GM18508 (cell line): ENCODE results near the gene SLC19A1.

Experiments
- ATAC-seq: cut with Tn5 transposase; IDR thresholded peaks from one replicate; pipeline ENCODE4 v1.9.1; 2021; ENCODE audit warnings: moderate number of reproducible peaks; ENCODE audit not compliant: insufficient read depth, unreplicated experiment

SLC19A1 gene

DNA sequence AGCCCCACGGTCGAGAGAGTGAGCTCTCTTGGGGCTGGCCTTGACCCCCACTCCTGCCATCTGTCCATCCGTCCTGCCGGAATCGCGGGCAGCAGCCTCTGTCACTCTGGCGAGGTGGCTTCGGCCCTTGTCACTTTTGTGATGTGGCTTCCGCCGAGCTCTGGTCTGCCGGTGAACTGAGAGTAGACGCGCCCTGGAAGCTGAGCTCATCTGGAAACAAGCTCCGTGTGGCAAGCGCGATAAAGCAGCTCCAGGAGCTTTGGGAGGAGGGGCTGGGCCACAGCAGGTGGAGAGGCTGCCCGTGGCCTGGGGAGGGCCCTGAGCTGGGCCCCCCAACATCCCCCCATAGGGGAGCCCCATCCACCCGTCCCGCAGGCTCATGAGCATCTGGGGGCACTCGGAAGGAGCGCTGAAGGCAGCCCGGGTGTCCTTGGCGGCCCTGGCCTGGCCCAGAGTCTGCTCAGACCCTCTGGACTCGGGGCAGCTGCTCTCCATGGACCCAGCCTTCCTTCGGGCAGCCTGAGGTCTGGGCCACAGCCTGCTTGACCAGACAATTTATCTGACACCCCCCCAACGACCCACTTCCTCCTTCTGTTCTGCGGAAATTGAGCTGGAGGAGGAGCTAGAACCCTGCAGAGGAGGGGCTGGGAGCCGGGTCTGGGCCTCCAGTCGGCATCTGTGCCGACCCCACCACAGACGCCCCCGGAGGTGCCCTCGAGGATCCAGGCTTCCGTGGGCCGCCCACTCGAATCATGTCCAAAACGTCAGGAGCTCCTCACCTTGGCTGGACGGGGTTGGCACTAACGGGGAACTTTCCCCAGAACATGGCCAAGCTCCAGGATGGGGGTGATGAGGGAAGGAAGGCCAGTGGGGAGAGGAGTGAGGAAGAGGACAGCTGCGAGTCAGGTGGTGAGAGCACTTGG lies 59.1 kb downstream of the SLC19A1 start:
- no peak for ATAC-seq

DNA sequence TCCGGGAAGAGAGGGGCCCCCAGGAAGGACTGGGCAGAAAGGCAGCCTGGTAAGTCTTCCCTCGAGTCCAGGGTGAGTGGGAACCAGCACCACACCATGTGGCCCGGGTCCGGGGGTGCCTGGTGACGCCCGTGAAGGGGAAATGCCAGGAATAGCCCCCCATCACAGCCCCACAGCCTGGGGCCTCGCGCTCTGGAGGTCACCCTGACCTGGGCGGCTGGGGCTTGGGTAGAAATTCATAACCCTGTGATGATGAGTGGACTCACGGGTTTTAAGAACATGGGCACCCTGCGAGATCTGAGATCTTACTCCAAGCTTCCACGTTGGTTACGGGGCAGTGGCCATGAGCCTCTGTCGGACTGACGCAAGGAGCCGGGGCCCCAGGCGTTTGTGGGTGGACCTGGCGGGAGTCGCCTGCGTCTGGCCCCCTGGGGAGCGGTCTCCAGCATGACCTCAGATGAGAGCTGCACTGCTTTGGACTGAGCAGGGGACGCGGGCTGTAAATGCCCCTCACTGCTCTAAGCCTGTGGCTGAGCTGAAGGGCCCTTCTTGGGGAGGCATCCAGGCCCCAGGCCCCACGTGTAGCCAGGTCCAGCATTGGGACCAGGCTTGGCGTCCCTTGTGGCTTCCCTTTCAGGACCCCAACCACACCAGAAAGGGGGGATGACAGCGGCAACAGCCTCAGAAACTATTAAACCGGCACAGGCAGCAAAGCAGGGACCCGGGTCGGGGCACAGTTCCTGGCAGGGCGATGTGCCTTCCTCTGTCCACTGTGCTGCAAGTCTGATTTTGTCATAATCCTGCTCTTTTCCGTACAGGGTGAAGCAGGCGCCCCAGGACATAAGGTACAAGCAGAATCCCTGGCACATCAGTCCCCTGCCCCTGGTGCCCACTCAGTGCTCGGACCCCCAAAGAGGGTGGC lies 60.0 kb downstream of the SLC19A1 start:
- ATAC-seq, result no peak

DNA sequence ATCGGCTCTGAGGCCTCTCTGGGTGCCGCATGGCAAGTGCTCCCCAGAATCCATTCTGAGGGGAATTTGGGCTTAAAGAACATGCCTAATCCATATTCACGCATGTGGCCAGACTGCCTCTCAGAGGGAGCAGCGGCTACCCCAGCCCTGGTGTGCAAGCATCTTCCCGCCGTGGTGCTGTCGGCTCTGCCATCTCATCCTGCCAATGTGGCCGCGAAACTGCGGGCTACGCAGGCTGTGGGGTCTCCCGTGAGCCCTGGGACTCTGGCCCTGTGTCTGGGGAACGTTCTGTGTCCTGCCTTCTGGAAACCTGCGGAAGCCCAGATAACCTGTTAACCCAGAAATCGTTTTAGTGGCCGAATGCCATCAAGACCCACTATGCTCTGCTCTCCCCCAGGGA lies 60.7 kb downstream of the SLC19A1 start:
- ATAC-seq, result no peak

DNA sequence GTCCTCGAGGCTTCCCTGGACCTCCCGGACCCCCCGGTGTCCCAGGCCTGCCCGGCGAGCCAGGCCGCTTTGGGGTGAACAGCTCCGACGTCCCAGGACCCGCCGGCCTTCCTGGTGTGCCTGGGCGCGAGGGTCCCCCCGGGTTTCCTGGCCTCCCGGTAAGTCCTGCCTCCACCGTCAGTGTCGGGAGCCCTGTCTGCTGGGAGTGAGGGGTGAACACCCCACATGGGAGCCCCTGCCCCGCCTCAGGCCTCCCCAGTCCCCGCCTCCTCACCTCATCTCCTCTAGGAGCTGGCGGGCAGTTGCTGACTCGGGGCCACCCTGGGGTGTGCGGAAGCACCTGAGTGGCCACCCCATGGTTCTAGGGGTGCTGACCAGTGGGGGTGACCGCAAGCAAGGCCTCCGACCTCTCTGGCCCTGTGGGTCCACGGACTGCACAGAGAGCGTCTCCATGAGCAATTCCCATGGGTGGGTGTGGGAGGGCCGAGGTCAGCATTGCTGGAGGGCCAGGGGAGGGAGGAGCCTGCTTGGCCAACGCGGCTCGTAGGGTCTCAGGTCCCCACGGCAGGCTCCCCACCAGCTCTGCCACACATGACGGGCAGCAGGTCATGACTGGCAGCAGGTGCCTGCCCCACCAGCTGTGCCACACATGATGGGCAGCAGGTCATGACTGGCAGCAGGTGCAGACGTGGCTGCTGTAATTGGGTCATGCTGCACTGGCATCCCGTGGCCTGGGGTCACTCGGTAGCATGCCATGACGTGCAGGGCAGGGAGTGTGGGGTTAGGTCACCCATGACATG lies 61.3 kb downstream of the SLC19A1 start:
- no peak for ATAC-seq

DNA sequence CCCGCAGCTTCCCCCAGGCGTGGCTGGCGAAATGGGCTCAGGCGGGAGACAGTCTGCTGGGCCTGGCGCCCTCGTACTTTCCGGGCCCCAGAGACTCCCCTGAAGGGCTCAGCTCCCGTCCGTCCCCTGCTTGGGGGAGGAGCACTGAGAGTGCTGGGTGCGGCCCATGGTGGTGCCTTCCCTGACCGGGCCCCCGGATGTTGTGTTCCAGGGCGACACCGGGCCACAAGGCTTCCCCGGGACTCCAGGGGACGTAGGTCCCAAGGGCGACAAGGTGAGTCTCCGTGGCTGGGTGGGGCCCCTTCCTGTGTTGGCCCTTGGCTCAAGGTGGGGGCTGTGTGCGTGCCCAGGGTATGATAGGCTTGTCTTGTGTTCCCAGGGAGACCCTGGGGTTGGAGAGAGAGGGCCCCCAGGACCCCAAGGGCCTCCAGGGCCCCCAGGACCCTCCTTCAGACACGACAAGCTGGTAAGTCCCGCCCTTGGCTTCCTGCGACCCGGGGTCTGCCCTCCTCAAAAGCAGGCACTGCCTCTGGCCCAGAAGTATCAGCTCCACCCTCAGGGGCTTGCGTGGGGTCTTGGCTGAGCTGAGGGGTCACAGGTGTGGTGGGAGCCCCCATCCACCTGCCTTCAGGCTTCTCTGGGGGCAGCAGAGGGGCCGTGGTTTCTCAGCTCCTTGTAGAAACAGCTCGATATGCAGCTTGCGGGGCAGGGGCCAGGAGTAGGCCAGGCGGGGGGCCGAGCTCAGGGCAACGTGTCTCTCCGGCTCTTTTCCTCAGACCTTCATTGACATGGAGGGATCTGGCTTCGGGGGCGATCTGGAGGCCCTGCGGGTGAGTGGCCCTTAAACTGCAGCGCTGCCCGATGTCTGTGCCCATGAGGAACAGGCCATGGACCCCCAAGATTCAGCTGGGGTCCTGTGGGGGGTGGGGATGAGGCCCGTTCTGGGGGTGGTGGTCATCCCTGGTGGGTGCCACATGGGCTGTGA lies 62.3 kb downstream of the SLC19A1 start:
- ATAC-seq, result no peak

DNA sequence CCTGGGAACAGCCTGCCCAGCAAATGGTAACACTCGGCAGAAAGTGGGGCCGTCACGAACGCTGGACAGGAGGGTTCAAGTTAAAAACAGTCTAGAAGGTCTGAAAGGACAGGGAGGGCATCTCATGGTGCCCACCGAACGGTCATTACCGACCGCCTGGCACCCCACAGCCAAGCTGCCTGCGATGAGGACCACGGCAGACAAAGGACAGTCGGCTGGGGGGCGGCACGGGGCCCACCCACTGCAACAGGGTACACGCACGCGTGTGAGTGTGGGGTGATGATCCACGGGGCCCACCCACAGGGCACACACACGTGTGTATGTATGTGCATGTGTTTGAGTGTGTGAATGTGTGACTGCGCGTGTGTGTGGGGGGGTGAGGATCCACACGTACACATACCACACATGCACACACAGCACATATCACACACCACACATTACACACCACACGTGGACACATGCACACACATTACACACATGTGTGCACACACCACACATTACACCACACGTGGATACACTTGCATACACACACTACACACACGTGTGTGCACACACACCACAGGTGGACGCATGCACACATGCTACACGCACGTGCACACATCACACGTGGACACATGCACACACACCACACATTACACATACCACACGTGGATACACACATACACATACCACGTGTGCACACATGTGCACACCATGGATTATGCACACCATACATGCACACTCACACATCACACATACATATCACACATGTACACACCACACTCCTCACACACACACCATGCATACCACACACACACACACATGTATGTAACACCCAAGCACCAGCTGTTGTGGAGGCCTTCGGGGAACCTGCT lies 63.2 kb downstream of the SLC19A1 start:
- ATAC-seq, result no peak

DNA sequence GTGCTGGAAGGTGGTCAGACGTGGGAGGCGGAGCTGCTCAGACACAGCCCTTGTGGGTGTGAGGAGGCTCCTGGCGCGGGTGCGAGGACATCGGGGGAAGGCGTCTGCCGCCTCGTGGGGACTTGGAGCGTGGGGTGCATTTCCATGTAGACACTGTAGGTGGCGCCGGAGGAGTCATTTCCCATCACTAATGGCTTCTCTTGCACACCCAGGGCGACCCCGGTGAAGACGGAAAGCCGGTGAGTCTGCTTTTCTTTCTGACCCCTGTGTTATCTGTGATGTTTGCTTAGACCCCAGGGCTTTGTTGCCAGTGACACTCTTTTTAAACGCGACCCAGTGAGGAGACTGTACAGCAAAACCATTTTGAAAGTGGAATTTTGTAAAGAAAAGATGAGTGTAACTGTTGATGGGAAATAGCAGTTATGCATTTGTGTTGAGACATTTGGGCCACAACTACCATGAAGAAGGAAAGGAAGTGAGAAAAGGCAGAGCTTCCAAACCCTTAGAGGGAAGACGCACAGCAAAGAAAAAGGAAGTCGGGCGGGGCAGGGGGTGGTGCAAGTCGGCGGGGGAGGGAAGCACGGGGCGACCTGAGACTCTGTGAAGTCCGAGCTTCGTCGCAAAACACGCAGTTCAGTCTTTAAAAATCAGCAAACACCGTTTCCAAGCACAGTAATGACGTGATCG lies 64.0 kb downstream of the SLC19A1 start:
- ATAC-seq, result no peak

DNA sequence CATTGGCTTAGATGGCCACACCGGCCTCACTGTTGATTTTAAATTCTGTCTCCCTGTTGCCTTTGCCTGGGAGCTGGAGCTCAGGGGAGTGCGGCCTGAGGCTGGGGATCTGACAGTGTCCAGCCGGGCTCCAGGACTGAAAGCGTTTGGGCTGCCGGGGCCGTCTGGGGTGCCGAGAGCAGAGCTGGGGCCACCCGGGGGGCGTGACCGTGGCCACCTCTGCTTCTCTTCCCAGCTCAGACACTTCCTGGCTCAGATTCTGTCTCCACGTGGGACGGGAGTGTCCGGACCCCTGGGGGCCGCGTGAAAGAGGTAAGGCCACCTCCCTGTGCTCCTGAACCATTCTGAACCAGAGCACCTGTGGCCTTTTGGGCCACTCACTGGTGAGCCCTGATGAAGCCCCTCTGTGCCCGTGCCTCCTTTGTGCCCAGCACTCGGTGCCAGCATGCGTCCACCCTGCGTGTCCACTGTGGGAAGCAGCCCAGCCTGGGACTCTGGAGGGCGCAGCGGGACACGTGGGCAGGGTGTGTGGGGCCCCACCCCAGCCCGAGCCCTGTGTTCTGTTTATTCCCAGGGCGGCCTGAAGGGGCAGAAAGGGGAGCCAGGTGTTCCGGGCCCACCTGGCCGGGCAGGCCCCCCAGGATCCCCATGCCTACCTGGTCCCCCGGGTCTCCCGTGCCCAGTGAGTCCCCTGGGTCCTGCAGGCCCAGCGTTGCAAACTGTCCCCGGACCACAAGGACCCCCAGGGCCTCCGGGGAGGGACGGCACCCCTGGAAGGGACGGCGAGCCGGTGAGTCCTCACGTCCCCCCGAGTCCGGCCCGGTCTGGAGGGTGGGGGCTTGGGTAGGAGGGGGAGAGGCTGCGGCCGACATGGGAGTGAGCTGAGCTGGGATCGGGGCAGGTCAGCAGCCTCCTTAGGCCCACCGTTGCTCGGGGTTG lies 64.8 kb downstream of the SLC19A1 start:
- no peak for ATAC-seq

DNA sequence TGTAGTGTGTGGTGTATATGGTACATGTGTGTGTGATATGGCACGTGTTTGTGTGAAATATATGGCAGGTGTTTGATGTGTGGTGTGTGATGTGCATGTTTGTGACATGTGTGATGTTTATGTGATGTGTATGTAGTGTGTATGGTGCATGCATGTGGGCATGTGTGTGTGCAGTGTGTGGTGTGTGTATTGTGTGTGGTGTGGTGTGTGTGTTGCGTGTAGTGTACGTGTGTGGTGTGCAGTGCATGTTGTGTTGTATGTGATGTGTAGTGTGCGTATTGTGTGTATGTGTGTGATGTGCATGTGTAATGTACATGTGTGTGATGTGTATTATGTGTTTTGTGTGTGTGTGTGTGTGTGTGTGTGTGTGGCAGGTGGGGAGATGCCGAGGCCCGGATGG lies 65.7 kb downstream of the SLC19A1 start:
- ATAC-seq, result no peak

DNA sequence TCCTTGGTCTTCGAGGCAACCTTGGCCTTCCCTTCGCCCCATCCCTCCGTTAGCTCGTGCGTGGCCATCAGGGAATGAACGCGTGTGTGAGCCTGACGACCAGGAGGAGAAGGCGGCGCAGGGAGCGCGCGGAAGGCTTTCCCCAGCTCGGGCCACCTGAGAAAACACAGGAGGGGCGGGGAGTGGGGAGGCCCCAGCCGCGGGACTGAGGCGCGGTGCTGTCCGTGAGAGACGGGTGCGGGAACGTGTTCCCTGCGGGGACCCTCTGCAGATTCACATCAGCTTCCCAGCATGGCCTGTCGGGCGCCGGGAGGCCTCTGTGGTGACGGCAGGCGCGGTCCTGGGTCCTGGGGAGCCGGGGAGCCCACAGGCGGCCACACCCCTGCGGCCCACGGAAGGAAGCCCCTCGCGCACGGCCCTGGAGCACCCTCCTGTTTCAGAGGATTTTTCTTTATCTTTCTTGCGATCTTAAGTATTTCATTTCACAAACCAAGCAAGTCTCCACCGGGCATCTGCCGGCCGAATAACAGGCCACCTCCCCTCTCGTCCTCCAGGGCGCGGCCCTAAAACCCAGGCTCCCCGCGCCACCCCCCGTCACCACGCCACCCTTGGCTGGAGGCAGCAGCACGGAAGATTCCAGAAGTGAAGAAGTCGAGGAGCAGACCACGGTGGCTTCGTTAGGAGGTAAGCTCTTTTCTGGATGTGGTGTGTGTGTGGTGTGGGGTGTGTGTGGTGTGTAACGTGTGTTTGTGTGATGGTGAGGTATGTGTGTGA lies 66.3 kb downstream of the SLC19A1 start:
- no peak for ATAC-seq

DNA sequence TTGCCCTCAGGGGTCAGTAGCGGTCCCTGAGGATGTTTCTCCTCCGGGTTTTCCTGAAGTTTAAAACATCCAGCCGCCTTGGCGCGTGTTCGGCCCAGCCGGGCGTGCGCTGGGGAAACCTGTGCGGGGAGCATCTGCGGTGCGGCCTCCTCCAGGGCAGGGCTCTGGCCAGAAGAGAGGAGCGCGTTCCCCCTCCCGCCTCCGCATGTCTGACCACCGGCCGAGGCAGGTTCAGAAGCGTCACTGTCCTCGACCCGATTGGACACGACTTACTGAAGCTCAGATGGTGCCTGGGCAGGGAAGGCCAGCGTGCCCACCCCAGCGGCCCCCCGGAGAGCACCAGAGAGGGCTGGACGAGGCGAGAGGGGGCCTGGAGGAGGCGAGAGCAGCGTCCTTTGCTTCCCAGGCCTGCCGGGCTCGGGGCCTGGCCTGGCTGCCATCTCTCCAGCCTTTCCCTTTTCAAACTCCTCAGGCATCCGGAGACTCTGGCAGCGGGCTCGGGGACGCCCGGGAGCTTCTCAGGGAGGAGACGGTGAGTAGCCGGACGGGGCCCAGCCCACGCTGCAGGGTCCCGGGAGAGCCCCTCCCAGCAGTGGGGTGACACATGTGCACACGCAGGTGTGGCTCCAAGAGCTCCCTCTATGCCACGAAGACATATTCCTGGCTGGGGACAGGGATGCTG lies 67.1 kb downstream of the SLC19A1 start:
- no peak for ATAC-seq

DNA sequence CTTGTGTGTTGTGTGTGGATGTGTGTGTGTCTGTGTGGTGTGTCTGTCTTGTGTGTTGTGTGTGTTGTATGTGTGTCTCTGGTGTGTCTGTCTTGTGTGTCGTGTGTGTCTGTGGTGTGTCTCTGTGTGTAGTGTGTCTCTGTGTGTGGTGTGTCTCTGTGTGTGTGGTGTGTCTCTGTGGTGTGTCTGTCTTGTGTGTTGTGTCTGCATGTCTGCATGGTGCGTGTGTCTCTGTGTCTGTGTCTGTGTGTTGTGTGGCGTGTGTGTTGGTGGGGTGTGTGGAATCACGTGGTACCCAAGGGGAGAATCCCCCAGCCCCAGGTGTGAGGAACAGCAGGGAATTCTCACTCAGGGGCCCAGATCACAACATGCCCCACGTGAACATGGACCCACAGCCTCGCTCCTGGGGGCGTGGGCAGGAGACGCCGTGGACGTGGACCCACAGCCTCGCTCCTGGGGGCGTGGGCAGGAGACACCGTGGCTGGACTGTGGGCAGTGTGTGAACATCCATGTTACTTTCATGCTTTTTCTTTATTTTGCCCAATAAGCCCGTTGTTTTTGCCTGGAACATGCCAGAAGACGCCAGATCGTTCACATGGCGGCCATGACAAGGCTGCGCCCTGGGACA lies 67.8 kb downstream of the SLC19A1 start:
- no peak for ATAC-seq

DNA sequence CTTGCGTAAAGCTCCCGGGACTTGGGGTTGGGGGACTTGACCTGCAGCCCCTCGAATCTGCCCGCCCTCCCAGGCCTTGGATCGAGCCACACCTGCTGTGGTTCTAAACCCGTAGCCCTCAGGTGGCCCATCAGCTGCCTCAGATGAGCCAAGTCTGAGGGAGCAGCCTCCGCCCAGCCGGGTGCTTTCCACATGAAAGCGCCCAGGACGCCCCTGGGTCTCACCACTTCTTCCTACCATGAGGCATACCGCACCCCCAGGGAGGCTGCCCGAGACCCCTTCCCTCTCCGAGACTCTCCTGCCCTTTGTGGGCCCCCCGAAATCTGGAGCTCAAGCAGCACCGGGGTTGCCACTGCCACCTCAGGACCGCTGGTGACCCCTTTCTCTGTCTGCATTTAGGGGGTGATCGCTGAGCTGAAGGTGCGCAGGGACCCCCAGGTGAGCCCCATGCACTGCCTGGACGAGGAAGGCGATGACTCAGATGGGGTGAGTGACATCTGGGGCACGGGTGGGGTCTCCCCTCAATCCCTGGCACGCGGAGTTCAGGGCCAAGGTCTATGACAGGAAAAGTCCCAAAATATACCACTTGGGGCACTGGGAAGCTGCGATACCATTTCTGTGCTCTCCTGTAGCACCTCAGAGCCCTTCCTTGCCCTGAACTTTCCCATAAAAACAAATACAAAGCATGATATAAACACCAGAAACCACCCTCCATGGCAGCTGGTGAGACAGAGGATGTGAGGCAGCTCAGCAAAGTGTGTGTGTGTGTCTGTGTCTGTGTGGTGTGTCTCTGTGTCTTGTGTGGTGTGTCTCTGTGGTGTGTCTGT lies 68.5 kb downstream of the SLC19A1 start:
- ATAC-seq, result no peak
